Esophagus muscularis mucosa (tissue), 4 donors: ENCODE measurements around the gene BAG5. TPM values are rescaled to one million over a fixed set of nuclear protein-coding genes. Genes with fewer than 3 reads are reported as not detected.

Experiments
- DNase-seq: peaks from one replicate; pipeline ENCODE4 v3.0.0-alpha.2; 2017; ENCODE audit errors: extremely low spot score
- H3K27ac ChIP-seq, 4 donors: fragments of 200-600 bp; sonication (generic); replicated peaks in 1 of 4; 1 replicate in 3 of 4; 2 replicates in 1 of 4; pipeline ENCODE4 v1.5.1; 2016 to 2019; ENCODE audit warnings: mild to moderate bottlenecking in 1 of 4
- H3K27me3 ChIP-seq, 4 donors: fragments of 200-600 bp; sonication (generic); one replicate each; pipeline versions ENCODE4 v1.5.1 to v1.6.0; 2016 to 2019
- H3K36me3 ChIP-seq, 4 donors: fragments of 200-600 bp; sonication (generic); one replicate each; pipeline ENCODE4 v1.5.1; 2016 to 2019
- H3K4me1 ChIP-seq, 4 donors: fragments of 200-600 bp; sonication (generic); one replicate each; pipeline ENCODE4 v1.5.1; 2016 to 2019
- H3K4me3 ChIP-seq, 4 donors: fragments of 200-600 bp; sonication (generic); 1 replicate in 2 of 4; 2 replicates in 2 of 4; pipeline ENCODE4 v1.5.1; 2016 to 2019; ENCODE audit warnings: mild to moderate bottlenecking in 4 of 4, moderate library complexity in 1 of 4
- H3K9me3 ChIP-seq, 4 donors: fragments of 200-600 bp; sonication (generic); 1 replicate in 3 of 4; 2 replicates in 1 of 4; pipeline ENCODE4 v1.5.1; 2016 to 2019
- EP300 ChIP-seq: sonication (generic); formaldehyde crosslinking; IDR thresholded peaks from one replicate; pipeline ENCODE4 v1.6.1; 2017; ENCODE audit warnings: antibody characterized with exemption
- POLR2A ChIP-seq: fragments of 450-650 bp; IDR thresholded peaks from one replicate; pipeline ENCODE4 v1.6.1; 2017; ENCODE audit warnings: antibody characterized with exemption, moderate library complexity, mild to moderate bottlenecking, low read depth
- POLR2AphosphoS5 ChIP-seq, 2 donors: sonication (generic); formaldehyde crosslinking; IDR thresholded peaks; one replicate each; pipeline ENCODE4 v1.6.1; 2017; ENCODE audit warnings: antibody characterized with exemption in 2 of 2
- whole genome bisulfite sequencing: methylation state at CpG from one replicate; pipeline ENCODE4 v1.1.5; 2018; 5-methylcytosine and 5-hydroxymethylcytosine counted together
- intact Hi-C: fragments of 100-400 bp; cut with DNase I; formaldehyde crosslinking; loops from one replicate; pipeline ENCODE4 v1.15.1; 2023
- total RNA-seq, 4 donors: library from RNA; depleted of rRNA; stranded (reverse); fragments of >200 nt; gene quantifications; one replicate each; pipeline versions ENCODE4 v1.1.0 to v1.2.1, GENCODE V29; 2016
- TF ChIP-seq, protein P1 (sequence below), 3 experiments: fragments of 200-600 bp in 2 of 3; fragments of 450-650 bp in 1 of 3; sonication (generic) in 2 of 3; IDR thresholded peaks; one replicate each; pipeline ENCODE4 v1.5.1; 2017 to 2019; ENCODE audit warnings: antibody characterized with exemption in 3 of 3, mild to moderate bottlenecking in 2 of 3, moderate library complexity in 1 of 3

Gene BAG5
- total RNA-seq, 4 donors from 2014 or later: 27.4 to 34.7 (median 28.3) TPM

DNA sequence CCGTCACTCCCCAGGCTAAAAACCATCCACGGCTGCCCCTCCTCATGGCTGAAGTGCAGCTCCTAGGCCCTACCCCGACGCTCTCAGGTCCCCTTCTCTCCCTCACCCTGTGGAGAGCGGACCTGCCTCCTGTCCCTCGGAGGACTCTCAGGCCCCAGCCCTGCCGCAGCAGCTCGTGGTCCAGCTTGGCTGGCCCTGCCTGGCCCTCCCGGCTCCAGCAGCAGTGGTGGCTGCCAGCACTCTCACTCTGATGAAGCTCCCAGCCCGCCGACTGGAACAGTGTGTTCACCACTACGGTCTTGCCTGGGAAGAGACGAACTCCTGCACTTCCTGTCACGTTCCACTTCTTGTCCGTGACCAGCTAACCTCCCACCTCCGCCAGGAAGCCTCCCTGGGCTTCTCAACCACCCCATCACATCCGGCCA is 11.1 kb downstream of the BAG5 start:
- TF ChIP-seq, protein P1, sequence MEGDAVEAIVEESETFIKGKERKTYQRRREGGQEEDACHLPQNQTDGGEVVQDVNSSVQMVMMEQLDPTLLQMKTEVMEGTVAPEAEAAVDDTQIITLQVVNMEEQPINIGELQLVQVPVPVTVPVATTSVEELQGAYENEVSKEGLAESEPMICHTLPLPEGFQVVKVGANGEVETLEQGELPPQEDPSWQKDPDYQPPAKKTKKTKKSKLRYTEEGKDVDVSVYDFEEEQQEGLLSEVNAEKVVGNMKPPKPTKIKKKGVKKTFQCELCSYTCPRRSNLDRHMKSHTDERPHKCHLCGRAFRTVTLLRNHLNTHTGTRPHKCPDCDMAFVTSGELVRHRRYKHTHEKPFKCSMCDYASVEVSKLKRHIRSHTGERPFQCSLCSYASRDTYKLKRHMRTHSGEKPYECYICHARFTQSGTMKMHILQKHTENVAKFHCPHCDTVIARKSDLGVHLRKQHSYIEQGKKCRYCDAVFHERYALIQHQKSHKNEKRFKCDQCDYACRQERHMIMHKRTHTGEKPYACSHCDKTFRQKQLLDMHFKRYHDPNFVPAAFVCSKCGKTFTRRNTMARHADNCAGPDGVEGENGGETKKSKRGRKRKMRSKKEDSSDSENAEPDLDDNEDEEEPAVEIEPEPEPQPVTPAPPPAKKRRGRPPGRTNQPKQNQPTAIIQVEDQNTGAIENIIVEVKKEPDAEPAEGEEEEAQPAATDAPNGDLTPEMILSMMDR (IDR thresholded peaks at IDR 0.05): no peak
- TF ChIP-seq POLR2AphosphoS5 (IDR thresholded peaks at IDR 0.05): peak; percentile 90 to 95
- TF ChIP-seq POLR2A: peak; percentile 59
- TF ChIP-seq EP300: no peak
- Histone ChIP-seq H3K27me3 (peaks cover 0 to 2% (median 0%) of the 10 kb centered on the region in 4 donors), H3K4me1 (peaks cover 52 to 99% (median 97%) of the 10 kb centered on the region in 4 donors), H3K36me3 (peaks cover 0 to 4% (median 0%) of the 10 kb centered on the region in 4 donors), H3K27ac (peak overlapping the region; percentile 94 to 98 (median 96)), H3K4me3 (peak overlapping the region; percentile 28 to 60 (median 49)), H3K9me3 (no peaks in the 10 kb centered on the region)
- no peak for DNase-seq
- intact Hi-C loops: no loop called here
- 61% methylated on average over 15 of the region's 17 CpGs for WGBS

DNA sequence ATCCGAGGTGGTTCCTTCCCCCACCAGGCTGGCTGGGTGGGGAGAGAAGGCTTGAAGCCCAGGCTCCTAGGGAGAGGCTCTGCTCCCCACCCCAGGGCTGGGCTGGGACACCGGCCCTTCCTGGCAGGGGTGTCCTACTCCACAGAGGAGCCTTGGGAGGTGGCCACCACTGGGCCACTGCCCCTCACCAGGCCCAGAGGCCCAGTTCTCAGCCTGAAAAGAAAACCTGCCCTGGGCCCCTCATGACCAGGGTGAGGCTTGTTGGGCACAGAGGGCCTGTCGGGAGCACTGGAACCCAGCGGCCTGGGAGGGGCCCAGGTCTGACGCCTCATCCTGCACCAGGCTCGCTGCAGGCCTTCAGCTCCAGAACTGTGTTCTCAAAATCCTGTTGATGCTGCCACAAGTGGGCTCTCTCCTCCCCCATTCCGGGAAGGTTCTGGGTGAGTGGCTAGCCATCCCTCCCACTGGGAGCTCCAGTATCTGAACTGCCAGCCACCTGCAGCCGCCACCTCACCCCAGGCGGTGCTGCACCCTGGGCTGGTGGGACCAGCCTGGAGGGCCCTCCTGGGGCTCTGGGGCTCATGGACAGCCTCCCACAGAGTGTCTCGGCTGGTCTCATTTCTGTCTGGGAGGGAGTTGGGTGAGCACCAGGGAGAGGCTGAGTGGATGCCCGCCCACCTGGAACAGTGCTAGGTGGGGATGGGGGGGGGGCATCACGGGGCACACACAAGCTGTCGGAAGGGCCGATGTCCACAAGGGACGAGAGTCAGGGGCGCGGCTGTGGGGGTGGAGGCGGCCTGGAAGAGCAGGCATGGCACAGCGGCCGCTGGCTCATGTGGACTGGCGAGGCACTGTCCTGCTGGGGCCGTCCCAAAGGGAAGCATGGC is 11.8 kb downstream of the BAG5 start:
- intact Hi-C loops: no loop called here
- DNase-seq: no peak
- Histone ChIP-seq H3K27ac (peak overlapping the region; percentile 94 to 98 (median 96)), H3K36me3 (peaks cover 0 to 4% (median 0%) of the 10 kb centered on the region in 4 donors), H3K9me3 (no peaks in the 10 kb centered on the region), H3K4me1 (peaks cover 54 to 99% (median 97%) of the 10 kb centered on the region in 4 donors), H3K4me3 (peak overlapping the region; percentile 28 to 60 (median 49)), H3K27me3 (peaks cover 0 to 2% (median 0%) of the 10 kb centered on the region in 4 donors)
- no peak for TF ChIP-seq POLR2AphosphoS5 (IDR thresholded peaks at IDR 0.05)
- TF ChIP-seq, protein P1 (IDR thresholded peaks at IDR 0.05): no peak
- TF ChIP-seq EP300: no peak
- no peak for TF ChIP-seq POLR2A
- 32% methylated on average over 17 of the region's 22 CpGs for WGBS

DNA sequence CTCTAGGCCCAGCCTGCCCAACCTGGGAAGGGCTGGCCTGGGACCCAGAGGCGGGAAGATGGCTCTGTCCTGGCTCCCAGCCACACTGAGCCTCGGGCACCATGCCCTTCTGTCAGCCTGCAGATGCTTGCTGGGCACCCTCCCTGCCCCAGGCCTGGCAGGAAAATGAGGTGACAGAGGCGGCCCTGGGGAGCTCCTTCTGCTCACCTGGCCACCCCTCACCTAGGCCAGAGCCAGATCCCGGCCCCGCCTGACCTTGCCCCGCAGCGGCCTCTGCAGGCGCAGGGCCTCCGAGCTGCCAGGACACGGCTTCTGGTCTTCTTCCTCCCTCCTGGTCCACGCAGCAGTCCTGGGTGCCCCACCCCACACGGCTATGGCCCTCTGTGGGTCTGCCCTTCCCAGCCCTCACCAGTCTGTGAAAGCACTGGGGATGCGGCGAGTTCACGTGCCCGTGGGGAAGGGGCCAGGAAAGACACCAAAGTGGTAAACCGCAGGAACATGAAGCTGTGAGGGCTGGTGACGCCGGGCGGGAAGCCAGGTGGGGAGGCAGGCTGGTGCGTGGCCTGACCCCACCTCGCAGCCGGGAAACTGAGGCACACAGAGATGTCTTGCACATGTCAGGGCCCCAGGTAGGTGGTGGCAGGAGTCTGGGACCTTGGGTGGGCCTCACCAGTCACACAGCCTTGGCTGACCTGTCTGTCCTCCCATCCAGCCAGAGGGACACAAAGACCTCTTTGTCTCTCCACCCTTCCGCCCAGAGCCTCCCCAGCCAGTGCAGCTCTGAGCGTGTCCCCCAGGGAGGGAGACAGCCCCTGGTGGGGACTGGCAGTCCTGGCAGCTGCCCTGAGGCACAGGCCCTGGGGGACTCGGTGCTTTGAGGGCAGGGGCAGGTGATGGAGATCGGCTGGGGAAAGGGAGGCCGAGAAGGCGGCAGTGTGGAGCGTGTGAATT is 12.8 kb downstream of the BAG5 start:
- TF ChIP-seq, protein P1 (IDR thresholded peaks at IDR 0.05): peak in 2 of 3 experiments; percentile 10 to 14
- no peak for TF ChIP-seq EP300
- TF ChIP-seq POLR2AphosphoS5 (IDR thresholded peaks at IDR 0.05): peak; percentile 14 to 19
- H3K36me3 ChIP-seq: peaks cover 0 to under 1% (median 0%) of the 10 kb centered on the region in 4 donors
- peaks cover 58 to 100% (median 97%) of the 10 kb centered on the region in 4 donors for H3K4me1 ChIP-seq
- peak overlapping the region in 3 of 4 donors; percentile 44 to 60 (median 54) for H3K4me3 ChIP-seq
- DNase-seq: no peak
- 82% methylated on average over 22 of the region's 30 CpGs for WGBS
- intact Hi-C loops: no loop called here
- peaks cover 0 to 2% (median 0%) of the 10 kb centered on the region in 4 donors for H3K27me3 ChIP-seq
- H3K9me3 ChIP-seq: no peaks in the 10 kb centered on the region
- peak overlapping the region; percentile 94 to 98 (median 96) for H3K27ac ChIP-seq

DNA sequence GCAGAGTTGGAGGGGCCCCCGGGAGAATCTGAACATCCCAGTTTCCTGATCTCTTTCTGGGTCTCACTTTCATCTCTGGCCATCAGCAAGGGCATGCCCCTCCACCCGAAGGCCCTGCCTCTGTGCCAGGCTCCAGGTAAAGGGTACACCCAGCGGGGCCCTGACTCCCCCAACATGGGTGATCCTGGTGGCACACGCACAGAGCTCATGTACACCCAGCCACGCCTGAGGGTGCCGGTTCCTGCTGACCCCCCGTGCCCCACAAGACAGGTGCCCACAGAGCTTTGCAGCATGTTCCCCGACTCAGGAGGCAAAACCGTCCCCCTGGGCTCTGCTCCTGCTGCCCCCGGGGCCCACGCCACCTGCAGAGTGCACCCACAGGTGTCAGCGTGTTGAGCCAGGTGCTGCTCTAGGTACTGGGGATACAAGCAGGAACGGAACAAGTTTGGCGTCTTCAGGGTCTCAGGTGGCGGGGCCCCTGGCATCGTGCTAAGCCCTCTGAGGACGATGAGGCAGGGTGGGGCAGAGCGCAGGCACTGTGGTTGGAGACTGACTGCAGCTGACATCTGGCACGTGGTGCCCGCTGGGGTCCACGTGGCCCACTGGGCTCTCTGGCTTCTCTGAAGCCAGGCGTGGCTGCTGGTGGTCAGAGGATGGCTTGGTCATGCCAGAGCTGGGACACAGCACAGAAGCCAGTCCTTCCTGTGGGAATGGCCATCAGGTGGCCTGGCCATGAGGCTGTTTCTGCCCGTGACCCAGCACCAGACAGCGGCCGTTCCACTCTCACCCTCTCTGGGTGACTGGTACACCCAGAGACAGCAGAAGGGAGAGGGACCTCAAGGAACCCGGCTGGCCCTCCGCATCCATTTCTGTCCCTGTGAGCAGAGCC is 13.8 kb downstream of the BAG5 start:
- Histone ChIP-seq H3K4me3 (peak overlapping the region in 2 of 4 donors; percentile 18 to 54), H3K27me3 (peaks cover 0 to 2% (median 0%) of the 10 kb centered on the region in 4 donors), H3K27ac (peak overlapping the region; percentile 94 to 98 (median 96)), H3K9me3 (no peaks in the 10 kb centered on the region), H3K36me3 (no peaks in the 10 kb centered on the region), H3K4me1 (peaks cover 68 to 100% (median 98%) of the 10 kb centered on the region in 4 donors)
- intact Hi-C loops: no loop called here
- DNase-seq: no peak
- 89% methylated on average over 13 of the region's 27 CpGs for WGBS
- no peak for TF ChIP-seq POLR2AphosphoS5 (IDR thresholded peaks at IDR 0.05)
- no peak for TF ChIP-seq EP300
- no peak for TF ChIP-seq POLR2A
- TF ChIP-seq, protein P1 (IDR thresholded peaks at IDR 0.05): no peak
